Heart left ventricle (tissue), 16 donors: ENCODE results near the gene LRFN4. TPM values are rescaled to one million over a fixed set of nuclear protein-coding genes. Genes with fewer than 3 reads are reported as not detected.

Experiments used
- ATAC-seq, 4 donors: fragments of 200-7000 bp; cut with Tn5 transposase; one replicate each; pipeline ENCODE4 v1.9.1; 2020 to 2022; ENCODE audit warnings: moderate library complexity in 4 of 4, mild to moderate bottlenecking in 3 of 4, moderate number of reproducible peaks in 1 of 4
- DNase-seq, 5 donors: peaks; one replicate each; pipeline ENCODE4 v3.0.0-alpha.2; 2020
- H3K27ac ChIP-seq, 12 donors: fragments of 200-600 bp; sonication (generic) in 4 of 12; one replicate each; pipeline versions ENCODE4 v1.5.0 to v1.8.0; 2016 to 2022; ENCODE audit warnings: mild to moderate bottlenecking in 2 of 12
- H3K27me3 ChIP-seq, 9 donors: fragments of 200-600 bp; sonication (generic) in 2 of 9; one replicate each; pipeline versions ENCODE4 v1.5.1 to v1.8.0; 2016 to 2022; ENCODE audit warnings: mild to moderate bottlenecking in 3 of 9
- H3K36me3 ChIP-seq, 9 donors: fragments of 200-600 bp; sonication (generic) in 2 of 9; one replicate each; pipeline versions ENCODE4 v1.5.0 to v1.8.0; 2018 to 2022; ENCODE audit warnings: mild to moderate bottlenecking in 2 of 9
- H3K4me1 ChIP-seq, 12 donors: fragments of 200-600 bp; sonication (generic) in 4 of 12; one replicate each; pipeline versions ENCODE4 v1.5.0 to v1.8.0; 2016 to 2022; ENCODE audit warnings: mild to moderate bottlenecking in 3 of 12
- H3K4me3 ChIP-seq, 12 donors: fragments of 200-600 bp; sonication (generic) in 4 of 12; one replicate each; pipeline versions ENCODE4 v1.5.0 to v1.8.0; 2017 to 2022; ENCODE audit warnings: mild to moderate bottlenecking in 9 of 12, moderate library complexity in 4 of 12
- H3K9me3 ChIP-seq, 12 donors: fragments of 200-600 bp; sonication (generic) in 4 of 12; one replicate each; pipeline versions ENCODE4 v1.5.0 to v1.8.0; 2016 to 2022; ENCODE audit warnings: mild to moderate bottlenecking in 1 of 12
- CTCF ChIP-seq, 12 donors: fragments of 200-600 bp; sonication (generic) in 4 of 12; IDR thresholded peaks; one replicate each; pipeline versions ENCODE4 v1.5.0 to v1.8.0; 2018 to 2022; ENCODE audit warnings: antibody characterized with exemption in 12 of 12, mild to moderate bottlenecking in 5 of 12
- POLR2A ChIP-seq, 2 donors: fragments of 450-650 bp; IDR thresholded peaks; one replicate each; pipeline ENCODE4 v1.6.1; 2017; ENCODE audit warnings: antibody characterized with exemption in 2 of 2, mild to moderate bottlenecking in 2 of 2, moderate library complexity in 2 of 2
- WGBS, 4 donors: extraction: QIAGEN DNeasy Blood & Tissue Kit in 2 of 4; methylation state at CpG; one replicate each; pipeline versions ENCODE4 v1.1.5 to v1.1.7; 2013 to 2018; 5-methylcytosine and 5-hydroxymethylcytosine counted together
- intact Hi-C, 10 donors: fragments of 100-400 bp; cut with DNase I; formaldehyde crosslinking; loops; one replicate each; pipeline versions ENCODE4 v1.11.1 to v1.14.2; 2022
- polyA plus RNA-seq, 2 donors: library from polyadenylated mRNA; stranded (reverse); fragments of 200-250 nt; gene quantifications; one replicate each; pipeline ENCODE4 v1.2.3, GENCODE V29; 2013
- total RNA-seq, 9 donors: library from RNA; depleted of rRNA in 2 of 9; stranded (reverse); fragments of >200 nt in 2 of 9; fragmentation: NEBNext Ultra II Directional in 3 of 9; extraction: Animal tissue kit (Norgen Biotek cat#: 25700) in 3 of 9; gene quantifications; one replicate each; pipeline versions ENCODE4 v1.1.0 to v1.2.4, GENCODE V29; 2016 to 2023
- donor health status: ischemic (EF 13 %, LVEDD 7.1; RV severe dilation, severe dysfunction).
- donor health status: healthy with polysubstance abuse.
- donor health status: DM: no; HTN: yes; CAD: no.
- donor health status: DM: no; HTN: no; CAD: no.
- donor health status: ischemic (EF 25% LVEDD 6.9; RV normal size, moderate dysfunction).
- donor health status: ischemic (EF 25% LVEDD 5.7; RV mildly dilated, moderate dysfunction).
- donor health status: healthy.
- donor health status: DM: yes; HTN: yes; CAD: no.
- donor health status: ischemic (EF 35%, LVEDD 5.7; RV mildly dilated, moderate dysfunction).
- donor health status: nonischemic (EF 11% LVEDD 7.7; RV severe dilation, severe dysfunction).
- donor health status: DM: yes; HTN: yes; CAD: no.
- donor health status: PGD.
- donor health status: ischemic (EF 29% LVEDD 5.4; RV normal size, mild dysfunction).
- donor health status: nonischemic (EF 23%, LVEDD 6.1; RV moderate dilation, normal function).

The LRFN4 gene
- total and polyA plus RNA-seq, 11 donors, result 8.2 to 22.1 (median 15.4) TPM

DNA sequence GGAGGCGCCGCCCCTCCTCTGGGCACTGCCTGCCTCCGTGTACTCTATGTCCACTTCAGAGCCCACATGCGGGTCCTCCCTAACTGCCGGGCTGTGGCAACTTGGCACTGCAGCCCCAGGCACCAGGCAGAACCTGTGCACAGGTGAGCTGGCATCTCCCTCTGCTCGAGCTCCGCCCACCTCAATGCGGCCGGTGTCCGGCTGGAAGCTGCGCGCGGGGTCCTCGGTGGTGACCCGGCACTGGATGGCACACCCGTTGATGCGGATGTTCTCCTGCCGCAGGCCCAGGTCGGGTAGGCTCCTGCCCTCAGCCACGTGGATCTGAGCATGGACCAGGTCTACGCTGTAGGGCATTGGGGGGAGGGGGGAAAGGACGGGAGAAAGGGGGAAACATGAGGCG lies 9.1 kb downstream of the LRFN4 start:
- no peaks in the 10 kb centered on the region for H3K4me1 ChIP-seq
- intact Hi-C loops, result no loop called here
- no peaks in the 10 kb centered on the region for H3K27me3 ChIP-seq
- TF ChIP-seq POLR2A (IDR thresholded peaks at IDR 0.05) (no peak), CTCF (IDR thresholded peaks at IDR 0.05) (no peak)
- no peak for ATAC-seq
- no peaks in the 10 kb centered on the region for H3K9me3 ChIP-seq
- 95 to 98% (median 96%) methylated on average over 21 to 23 of the region's 23 CpGs for WGBS, 4 donors
- no peak overlapping the region for H3K27ac ChIP-seq
- peaks cover 0 to 17% (median 0%) of the 10 kb centered on the region in 9 donors for H3K36me3 ChIP-seq
- DNase-seq, result no peak
- no peak overlapping the region for H3K4me3 ChIP-seq

- ATAC-seq, result no peak
These were observed 9.7 kb downstream of the LRFN4 start for GRCh38 chr11:66866511-66866986.

GRCh38 chr11:66867425-66868040 lies 10.7 kb downstream of the LRFN4 start:
- H3K36me3 ChIP-seq, result peaks cover 0 to 21% (median 0%) of the 10 kb centered on the region in 9 donors
- 82 to 91% (median 85%) methylated on average over 7 to 14 of the region's 14 CpGs for WGBS, 4 donors
- no peak overlapping the region for H3K4me3 ChIP-seq

More at GRCh38 chr11:66866511-66866986, 9.7 kb downstream of the LRFN4 start:
- no peak overlapping the region for H3K4me3 ChIP-seq
- H3K9me3 ChIP-seq, result no peaks in the 10 kb centered on the region
- no peaks in the 10 kb centered on the region for H3K27me3 ChIP-seq
- H3K36me3 ChIP-seq, result peaks cover 0 to 22% (median 0%) of the 10 kb centered on the region in 9 donors
- WGBS, 4 donors, result 84 to 93% (median 87%) methylated on average over 4 to 7 of the region's 7 CpGs
- H3K4me1 ChIP-seq, result no peaks in the 10 kb centered on the region
- TF ChIP-seq POLR2A (IDR thresholded peaks at IDR 0.05), result no peak
- TF ChIP-seq CTCF (IDR thresholded peaks at IDR 0.05), result no peak
- no peak overlapping the region for H3K27ac ChIP-seq
- intact Hi-C loops, result no loop called here
- no peak for DNase-seq

DNA sequence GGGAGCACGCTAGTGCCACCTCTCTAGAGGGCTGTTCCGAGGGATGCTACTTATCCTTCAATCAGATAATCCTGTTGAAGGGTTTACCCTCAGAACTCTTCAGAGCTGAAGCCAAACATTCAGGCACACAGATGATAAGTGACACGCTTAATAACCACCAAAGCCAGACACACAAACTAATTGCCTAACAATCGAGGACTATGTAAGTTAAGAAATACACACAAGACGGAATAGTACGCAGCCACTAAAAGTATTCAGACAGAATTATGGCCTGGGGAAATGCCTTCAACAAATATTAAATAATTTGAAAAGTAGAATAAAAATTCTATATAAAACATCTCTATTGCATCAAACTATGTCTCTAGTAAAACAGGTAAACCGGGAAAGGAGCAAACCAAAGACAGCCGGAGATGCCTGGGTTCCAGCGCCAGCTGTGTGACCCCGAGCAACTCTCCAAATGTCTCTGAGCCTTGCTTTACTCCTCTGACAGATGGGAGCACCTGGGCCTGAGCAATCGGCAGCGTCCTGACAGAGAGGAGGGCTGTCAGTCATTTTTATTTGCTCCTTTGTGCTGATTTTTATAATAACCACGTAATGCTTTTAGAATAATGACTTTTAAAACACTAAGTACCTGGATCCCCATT lies 11.3 kb downstream of the LRFN4 start:
- Histone ChIP-seq H3K27me3 (no peaks in the 10 kb centered on the region), H3K9me3 (no peaks in the 10 kb centered on the region), H3K36me3 (peaks cover 0 to 21% (median 0%) of the 10 kb centered on the region in 9 donors), H3K4me3 (no peak overlapping the region), H3K27ac (no peak overlapping the region), H3K4me1 (no peaks in the 10 kb centered on the region)
- DNase-seq (no peak), ATAC-seq (no peak)
- TF ChIP-seq POLR2A (IDR thresholded peaks at IDR 0.05) (no peak), CTCF (IDR thresholded peaks at IDR 0.05) (no peak)
- WGBS, 4 donors, result 95 to 97% (median 96%) methylated on average over 13 of the region's 13 CpGs
- intact Hi-C loops, result no loop called here

More at GRCh38 chr11:66867425-66868040, 10.7 kb downstream of the LRFN4 start:
- no peak for DNase-seq
- ATAC-seq, result no peak
- Histone ChIP-seq H3K27ac (no peak overlapping the region), H3K27me3 (no peaks in the 10 kb centered on the region), H3K4me1 (no peaks in the 10 kb centered on the region), H3K9me3 (no peaks in the 10 kb centered on the region)
- intact Hi-C loops, result no loop called here
- TF ChIP-seq POLR2A (IDR thresholded peaks at IDR 0.05), result no peak
